ENCODE data around the gene TNFRSF13B.
"Not testable (repeated sequence)": the region's sequence is repeated elsewhere in the genome, so short reads cannot be mapped to it uniquely, and the experiment has no call there.

TNFRSF13B gene

GRCh38 chr17:16911141-16911937 lies 60.6 kb downstream of the TNFRSF13B start:
- no peak for DNase-seq (ENCODE audit: low read depth)

DNA sequence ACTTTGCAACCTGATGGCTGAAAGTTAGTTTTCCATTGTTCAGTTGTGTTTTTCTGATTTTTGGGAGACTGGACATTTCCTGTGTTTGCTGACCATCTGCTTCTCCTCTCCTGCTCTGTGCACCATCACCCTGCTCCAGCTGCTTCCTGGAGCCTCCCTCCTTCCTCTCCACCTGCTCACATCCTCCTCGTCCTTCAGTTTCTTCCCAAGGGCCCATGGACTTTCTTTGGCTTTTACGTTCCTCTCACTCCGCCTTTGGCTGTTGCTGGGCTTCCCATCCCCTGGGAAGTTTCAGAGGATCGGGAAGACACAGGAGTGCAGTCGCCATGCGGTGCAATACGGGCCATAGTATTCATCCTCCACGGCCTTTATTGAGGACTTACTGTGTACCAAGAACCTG lies 61.6 kb downstream of the TNFRSF13B start:
- no peak for DNase-seq (ENCODE audit: low read depth)

DNA sequence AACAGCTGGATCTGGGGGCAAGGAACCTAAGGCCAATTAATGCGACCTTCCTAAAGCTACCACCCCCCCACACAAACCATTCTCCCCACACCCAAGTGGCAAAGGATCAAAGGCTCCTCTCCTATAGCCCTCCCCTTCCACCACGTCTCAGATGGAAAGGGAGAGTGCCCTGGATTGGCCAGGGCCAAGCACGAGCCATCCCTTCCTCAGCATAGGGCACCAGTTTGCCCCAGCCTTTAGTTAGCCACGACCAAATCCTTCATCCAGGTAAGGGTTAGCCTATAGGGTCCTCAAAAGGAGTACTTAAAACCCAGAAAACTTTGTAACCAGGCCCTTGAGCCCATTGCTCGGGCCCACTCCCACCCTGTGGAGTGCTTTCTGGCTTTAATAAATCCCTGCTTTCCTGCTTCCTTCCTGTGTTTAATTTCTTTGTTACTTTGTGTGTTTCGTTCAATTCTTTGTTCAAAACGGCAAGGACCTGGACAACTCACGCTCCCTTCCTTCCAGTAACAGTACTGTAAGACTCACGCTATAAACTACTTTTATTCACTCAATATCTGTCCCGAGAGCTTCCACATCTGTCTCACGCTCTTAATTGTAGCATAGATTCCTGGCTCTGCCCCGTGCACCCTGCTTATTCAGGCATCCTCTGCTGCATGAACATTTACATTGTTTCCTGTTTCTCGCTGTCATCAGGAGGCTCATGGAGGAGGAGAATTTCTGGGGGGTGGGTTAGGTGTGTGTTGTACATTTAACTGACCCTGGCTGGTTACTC lies 62.3 kb downstream of the TNFRSF13B start:
- no peak for DNase-seq (ENCODE audit: low read depth)

- DNase-seq (ENCODE audit: low read depth): no peak
Measured at GRCh38 chr17:16908273-16908672, 63.6 kb downstream of the TNFRSF13B start.

GRCh38 chr17:16906680-16907079 lies 65.2 kb downstream of the TNFRSF13B start:
- DNase-seq (ENCODE audit: low read depth): no peak

DNA sequence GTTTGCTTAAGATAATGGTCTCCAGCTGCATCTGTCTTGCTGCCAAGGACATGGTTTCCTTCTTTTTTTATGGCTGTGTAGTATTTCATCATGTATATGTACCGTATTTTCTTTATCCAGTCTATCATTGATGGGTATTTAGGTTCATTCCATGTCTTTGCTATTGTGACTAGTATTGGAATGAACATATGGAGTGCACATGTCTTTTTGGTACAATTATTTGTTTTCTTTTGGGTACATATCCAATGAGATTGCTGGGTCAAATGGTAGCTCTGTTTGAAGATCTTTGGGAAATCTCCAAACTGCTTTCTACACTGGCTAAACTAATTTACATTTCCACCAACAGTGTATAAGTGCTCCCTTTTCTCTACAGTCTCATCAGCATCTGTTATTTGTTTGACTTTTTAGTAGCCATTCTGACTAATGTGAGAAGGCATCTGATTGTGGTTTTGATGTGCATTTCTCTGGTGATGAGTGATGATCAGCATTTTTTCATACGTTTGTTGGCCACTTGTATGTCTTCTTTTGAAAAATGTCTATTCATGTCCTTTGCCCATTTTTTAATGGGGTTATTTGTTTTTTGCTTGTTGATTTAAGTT lies 66.2 kb downstream of the TNFRSF13B start:
- peak; percentile 95 for DNase-seq (ENCODE audit: low read depth)

GRCh38 chr17:16903070-16903469 lies 68.8 kb downstream of the TNFRSF13B start:
- not testable (repeated sequence) for DNase-seq (ENCODE audit: low read depth)

DNA sequence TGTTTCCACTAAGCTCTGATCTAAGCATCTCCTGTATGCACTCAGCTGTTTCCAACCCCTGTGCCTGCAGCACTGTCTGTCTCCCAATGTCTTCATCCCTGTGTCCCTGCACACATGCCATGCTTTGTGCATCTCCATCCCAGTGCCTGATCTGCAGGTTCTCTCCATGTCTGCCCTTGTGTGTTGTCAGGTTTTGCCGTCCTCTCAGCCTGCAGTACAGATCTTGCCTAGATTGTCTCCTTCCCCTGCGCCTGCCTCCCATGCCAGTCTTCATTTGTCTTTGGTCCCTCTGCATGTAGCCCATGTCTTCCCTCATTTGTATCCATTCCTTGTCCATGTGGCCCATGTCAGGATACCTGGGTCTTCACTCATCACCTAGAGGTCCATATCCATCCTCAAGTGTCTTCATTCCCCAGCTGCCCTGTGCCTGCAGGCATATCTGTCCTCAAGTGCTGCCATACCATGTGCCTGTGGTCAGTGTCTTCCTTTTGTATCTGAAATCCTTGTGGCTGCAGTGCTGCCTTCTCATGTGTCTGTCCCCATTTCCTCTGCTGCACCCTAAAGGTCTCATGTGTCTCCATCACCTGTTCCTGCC lies 71.5 kb downstream of the TNFRSF13B start:
- no peak for DNase-seq (ENCODE audit: low read depth)

DNA sequence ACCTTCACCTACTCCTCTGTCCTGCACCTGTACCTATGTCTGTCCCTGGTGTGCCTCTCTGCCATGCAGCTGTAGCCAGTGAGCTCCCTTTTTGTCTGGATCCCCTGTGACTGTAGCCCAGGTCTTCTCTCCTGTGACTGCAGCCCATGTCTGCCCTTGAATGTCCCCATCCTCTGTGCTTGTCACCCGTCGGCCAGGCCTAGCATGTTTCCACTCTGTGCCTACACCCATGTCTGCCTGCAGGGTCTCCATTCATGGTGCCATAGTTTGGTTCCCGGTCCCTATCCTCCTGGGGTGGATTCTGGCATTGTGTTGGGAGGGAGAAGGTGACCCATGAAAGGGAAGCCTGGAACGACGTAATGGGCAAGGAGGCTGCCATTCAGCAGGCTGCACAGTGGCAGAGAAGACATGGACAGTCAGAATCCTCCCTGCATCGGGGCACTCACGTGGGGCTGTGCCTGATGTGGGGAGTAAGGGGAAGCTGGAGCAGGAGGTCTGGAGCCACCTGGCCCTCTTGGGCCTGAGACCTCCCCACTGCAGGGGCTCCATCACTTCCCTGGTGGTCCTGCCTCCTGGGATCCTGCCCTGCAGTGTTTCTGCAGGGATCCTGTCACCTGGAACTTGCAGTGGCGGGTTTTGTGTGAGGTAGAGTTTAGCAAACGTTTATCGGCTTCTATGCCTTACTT lies 74.6 kb downstream of the TNFRSF13B start:
- not testable (repeated sequence) for DNase-seq (ENCODE audit: low read depth)

GRCh38 chr17:16896235-16896634 lies 75.7 kb downstream of the TNFRSF13B start:
- not testable (repeated sequence) for DNase-seq (ENCODE audit: low read depth)

DNA sequence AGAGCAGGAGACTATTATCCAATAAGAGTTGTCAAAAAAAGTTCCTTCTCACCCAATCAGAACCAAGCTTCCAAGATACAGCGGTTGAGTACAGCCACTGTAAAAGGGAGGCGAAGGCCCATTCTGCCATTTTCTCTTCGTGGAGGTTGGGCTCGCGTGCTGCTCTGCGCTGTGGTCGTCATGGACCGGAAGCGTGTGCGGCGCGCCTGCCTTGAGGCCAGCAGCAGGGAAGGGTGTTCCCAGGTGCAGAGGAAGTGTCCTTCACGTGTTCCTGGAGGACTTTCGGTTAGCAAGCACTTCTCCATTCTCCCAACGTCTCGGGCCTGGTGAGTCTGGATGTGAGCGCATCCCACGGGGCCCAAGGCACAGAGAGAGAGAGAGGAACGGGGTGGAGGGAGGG lies 78.4 kb downstream of the TNFRSF13B start:
- not testable (repeated sequence) for DNase-seq (ENCODE audit: low read depth)

DNA sequence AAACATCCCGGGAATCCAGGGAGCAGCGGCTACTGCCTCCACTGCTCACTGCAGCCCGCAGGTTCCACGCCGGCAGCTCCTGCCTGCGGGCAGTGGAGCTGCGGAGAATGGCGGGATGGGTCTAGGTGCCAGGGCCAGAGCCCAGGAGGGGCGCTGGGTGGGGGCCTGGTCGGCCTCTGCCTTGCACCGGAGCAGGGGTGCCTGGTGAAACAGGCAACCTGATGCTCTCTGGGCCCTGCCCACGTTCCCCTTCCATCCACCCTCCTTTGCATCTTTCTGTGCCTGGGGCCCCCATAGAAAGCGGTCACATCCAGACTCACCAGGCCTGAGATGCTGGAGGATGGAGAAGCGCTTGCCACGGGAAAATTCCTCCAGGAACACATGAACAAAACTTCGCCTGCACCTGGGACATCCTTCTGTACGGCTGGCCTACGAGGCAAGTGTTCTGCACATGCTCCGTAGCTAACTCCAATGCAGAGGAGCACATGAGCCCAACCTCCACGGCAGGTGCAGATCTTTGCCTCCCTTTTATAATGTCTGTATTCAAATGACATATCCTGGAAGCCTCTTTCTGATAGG lies 79.0 kb downstream of the TNFRSF13B start:
- not testable (repeated sequence) for DNase-seq (ENCODE audit: low read depth)

DNA sequence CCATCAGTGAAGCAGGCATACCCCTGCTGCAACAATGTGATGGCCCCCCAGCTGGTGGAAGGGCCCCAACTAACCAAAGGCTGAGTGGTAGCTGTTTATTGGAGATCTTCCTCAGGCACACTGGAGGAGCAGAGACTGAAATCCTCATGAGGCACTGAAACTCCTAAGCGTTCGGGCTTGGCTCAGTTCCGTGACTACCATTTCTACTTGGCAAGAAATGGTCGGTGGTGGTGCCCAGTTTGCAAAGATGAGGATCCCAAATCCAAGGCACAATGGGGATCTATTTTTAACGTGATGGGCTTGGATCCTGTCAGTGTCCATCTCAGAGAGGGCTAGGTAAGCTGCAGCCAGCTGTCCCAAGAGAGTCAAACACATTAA lies 82.8 kb downstream of the TNFRSF13B start:
- no peak for DNase-seq (ENCODE audit: low read depth)
